ENCODE results near the gene CPA4.

GRCh38 chr7:130346177-130346905 is 53.4 kb downstream of the CPA4 start:
- no peak for TF ChIP-seq HMGXB4 (CRISPR knock-in tag; IDR thresholded peaks at IDR 0.05; ENCODE audit: borderline replicate concordance in 1 of 2, low read depth in 1 of 2)
- TF ChIP-seq THRA (CRISPR knock-in tag; IDR thresholded peaks at IDR 0.05; ENCODE audit: borderline replicate concordance), result no peak
